HG02678 (cell line): ENCODE results near the gene RNGTT.
A peak's percentile ranks its signal among the peaks of the same experiment; 100 is the strongest.

Experiments used
- ATAC-seq: cut with Tn5 transposase; IDR thresholded peaks from one replicate; pipeline ENCODE4 v1.9.1; 2021; ENCODE audit warnings: mild to moderate bottlenecking, moderate library complexity; ENCODE audit not compliant: unreplicated experiment

Gene RNGTT

GRCh38 chr6:88671624-88672023, 291.8 kb downstream of the RNGTT start:
- no peak for ATAC-seq

- no peak for ATAC-seq
Observed at GRCh38 chr6:88670369-88670768, 293.0 kb downstream of the RNGTT start.

GRCh38 chr6:88669475-88669874, 293.9 kb downstream of the RNGTT start:
- no peak for ATAC-seq

GRCh38 chr6:88666901-88667300, 296.5 kb downstream of the RNGTT start:
- no peak for ATAC-seq

- ATAC-seq = no peak
Observed at GRCh38 chr6:88665131-88665530, 298.3 kb downstream of the RNGTT start.

GRCh38 chr6:88663801-88664200, 299.6 kb downstream of the RNGTT start:
- no peak for ATAC-seq

GRCh38 chr6:88662653-88663174, 300.7 kb downstream of the RNGTT start:
- no peak for ATAC-seq

- peak; percentile 72 for ATAC-seq
Observed at GRCh38 chr6:88662163-88662580, 301.2 kb downstream of the RNGTT start.

- ATAC-seq = no peak
Observed at GRCh38 chr6:88661136-88661535, 302.3 kb downstream of the RNGTT start.

- no peak for ATAC-seq
Observed at GRCh38 chr6:88655586-88655985, 307.8 kb downstream of the RNGTT start.

GRCh38 chr6:88653936-88654335, 309.5 kb downstream of the RNGTT start:
- ATAC-seq = no peak

GRCh38 chr6:88651400-88651799, 312.0 kb downstream of the RNGTT start:
- no peak for ATAC-seq

- ATAC-seq = no peak
Observed at GRCh38 chr6:88650979-88651378, 312.4 kb downstream of the RNGTT start.

GRCh38 chr6:88650029-88650619, 313.3 kb downstream of the RNGTT start:
- ATAC-seq = peak; percentile 99

GRCh38 chr6:88641178-88641903, 322.1 kb downstream of the RNGTT start:
- ATAC-seq = peak; percentile 96

- ATAC-seq = no peak
Observed at GRCh38 chr6:88637761-88638545, 325.5 kb downstream of the RNGTT start.

GRCh38 chr6:88636871-88637270, 326.5 kb downstream of the RNGTT start:
- no peak for ATAC-seq

- ATAC-seq = no peak
Observed at GRCh38 chr6:88633782-88634181, 329.6 kb downstream of the RNGTT start.

- peak; percentile 50 for ATAC-seq
Observed at GRCh38 chr6:88631830-88632229, 331.6 kb downstream of the RNGTT start.

GRCh38 chr6:88629838-88630494, 333.5 kb downstream of the RNGTT start:
- no peak for ATAC-seq

- no peak for ATAC-seq
Observed at GRCh38 chr6:88626460-88626859, 337.0 kb downstream of the RNGTT start.
